ENCODE results near the gene GRAMD1A. TPM values are rescaled to one million over a fixed set of nuclear protein-coding genes. Genes with fewer than 3 reads are reported as not detected.
A peak's percentile ranks its signal among the peaks of the same experiment; 100 is the strongest.

Gene GRAMD1A
- total and polyA plus RNA-seq, 2 of the 8 experiments (the other 6 are each of a cell fraction or from before 2014, with no cell fraction given) = 113 to 154 TPM

DNA sequence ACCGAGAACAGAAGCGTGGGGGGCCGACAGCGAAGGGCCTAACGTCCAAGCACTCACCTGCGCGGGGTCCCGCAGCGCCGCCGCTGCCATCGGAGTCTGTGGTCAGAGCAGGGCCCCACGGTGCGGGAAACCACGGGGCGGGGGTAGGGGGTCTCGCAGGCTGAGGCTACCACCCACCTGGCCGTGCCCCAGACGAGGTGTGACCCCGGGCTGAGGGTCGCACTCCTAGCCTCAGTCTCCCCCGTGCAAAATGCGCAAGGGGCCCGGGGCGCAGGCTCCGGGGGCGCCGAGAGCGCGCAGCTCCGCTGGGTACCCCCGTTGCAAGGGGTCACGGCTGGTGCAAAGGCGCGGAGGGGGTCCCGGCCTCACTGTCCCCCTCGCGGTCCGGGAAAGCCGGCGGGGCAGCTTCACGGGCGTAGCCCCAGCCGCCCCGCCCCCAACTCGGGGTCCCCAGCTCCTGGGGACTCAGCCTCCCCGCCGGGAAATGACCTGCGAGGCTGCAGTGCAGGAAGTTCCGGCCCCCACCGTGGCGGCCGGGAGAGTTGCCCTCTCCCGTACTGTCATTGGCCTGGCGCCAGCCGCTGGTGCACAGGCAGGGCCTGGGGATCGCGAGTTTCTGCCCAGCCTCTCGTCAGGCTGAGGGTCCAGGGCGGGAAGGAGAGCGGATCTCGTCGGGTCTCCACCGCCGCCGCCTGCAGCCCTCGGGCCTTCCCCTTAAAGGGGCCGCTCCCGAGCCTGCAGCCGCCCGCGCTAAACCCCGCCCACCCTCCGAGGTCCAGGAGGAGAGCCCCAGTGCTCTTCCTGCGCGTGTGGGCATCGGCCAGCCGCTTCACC, 36.3 kb upstream of the GRAMD1A start, which contains the start of gene ZNF792:
ZNF792 (minus strand) TSS at position 657 of the 834 bp plus-strand sequence; CDS start at position 90, 567 bp downstream.
- POLR2A ChIA-PET (ENCODE audit: partially characterized antibody) = interaction anchor here (0.6 to 1.8 kb wide), 9 partner anchors 8 to 601 kb away, joined by 3 to 7 read pairs (median 3); partner anchors contain the start of gene ZNF30
- no peak for FAIRE-seq
- CTCF ChIA-PET (ENCODE audit: partially characterized antibody) = interaction anchor here (0.8 to 1.2 kb wide), 4 partner anchors 67 to 155 kb away, joined by 3 to 6 read pairs (median 4); no protein-coding TSS in a partner anchor
- TF ChIP-seq, protein P1, sequence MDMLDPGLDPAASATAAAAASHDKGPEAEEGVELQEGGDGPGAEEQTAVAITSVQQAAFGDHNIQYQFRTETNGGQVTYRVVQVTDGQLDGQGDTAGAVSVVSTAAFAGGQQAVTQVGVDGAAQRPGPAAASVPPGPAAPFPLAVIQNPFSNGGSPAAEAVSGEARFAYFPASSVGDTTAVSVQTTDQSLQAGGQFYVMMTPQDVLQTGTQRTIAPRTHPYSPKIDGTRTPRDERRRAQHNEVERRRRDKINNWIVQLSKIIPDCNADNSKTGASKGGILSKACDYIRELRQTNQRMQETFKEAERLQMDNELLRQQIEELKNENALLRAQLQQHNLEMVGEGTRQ (IDR thresholded peaks at IDR 0.05; ENCODE audit: low read length) = no peak
- TF ChIP-seq KDM4A (IDR thresholded peaks at IDR 0.05; ENCODE audit: low read depth, low read length, severe bottlenecking) (peak; percentile 76), CEBPB (IDR thresholded peaks at IDR 0.05; ENCODE audit: low read depth, low read length) (no peak), FOSL1 (IDR thresholded peaks at IDR 0.05; ENCODE audit: insufficient read depth, low read depth, low read length) (no peak), GABPA (IDR thresholded peaks at IDR 0.05; ENCODE audit: borderline replicate concordance, insufficient read depth, low read length) (no peak), POLR2A (IDR thresholded peaks at IDR 0.05; ENCODE audit: control extremely low read depth in 1 of 2, low read depth in 2 of 2, low read length in 2 of 2) (0 out of 3 replicates have a peak, but pooled peaks of 1 of the 2 experiments have one; percentile 43), TEAD4 (IDR thresholded peaks at IDR 0.05; ENCODE audit: low read depth, low read length) (no peak)
- TF ChIP-seq, protein P2, sequence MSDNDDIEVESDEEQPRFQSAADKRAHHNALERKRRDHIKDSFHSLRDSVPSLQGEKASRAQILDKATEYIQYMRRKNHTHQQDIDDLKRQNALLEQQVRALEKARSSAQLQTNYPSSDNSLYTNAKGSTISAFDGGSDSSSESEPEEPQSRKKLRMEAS (IDR thresholded peaks at IDR 0.05) = peak; percentile 33

More for the DNA sequence above, 36.3 kb upstream of the GRAMD1A start, which contains the start of gene ZNF792:
- H2BK12ac ChIP-seq (ENCODE audit: low read depth, low read length) = peak within 1 kb of the TSS; percentile 60; the same call in 1 of the 2 replicates
- H3K79me1 ChIP-seq (ENCODE audit: low read depth, low read length) = peaks cover 9% of the 10 kb centered on the region
- H4K5ac ChIP-seq (ENCODE audit: insufficient read length, low read depth, low read length) = peak within 1 kb of the TSS; percentile 33
- no peak within 1 kb of the TSS for H2BK15ac ChIP-seq (ENCODE audit: low read length)
- H3K23me2 ChIP-seq (ENCODE audit: low read depth, low read length) = peaks cover 5% of the 10 kb centered on the region; the same call in 1 of the 2 replicates
- peak within 1 kb of the TSS; percentile 32; the same call in 1 of the 2 replicates for H3K18ac ChIP-seq (ENCODE audit: extremely low read depth, low read length)
- H2BK5ac ChIP-seq (ENCODE audit: low read depth, low read length) = 0 out of 2 replicates have a peak within 1 kb of the TSS, but pooled peaks have one; percentile 24
- no peak within 1 kb of the TSS; the same call in 1 of the 2 replicates for H2AK5ac ChIP-seq (ENCODE audit: low read depth, low read length)
- H2AFZ ChIP-seq (ENCODE audit: low read length) = no peak within 1 kb of the TSS
- H3K56ac ChIP-seq (replicated peaks; ENCODE audit: insufficient read length, low read depth, low read length) = peak within 1 kb of the TSS; percentile 48
- H3K23ac ChIP-seq (ENCODE audit: insufficient read length) = no peak within 1 kb of the TSS
- peaks cover 0 to 13% (median 5%) of the 10 kb centered on the region in 4 experiments; a peak in 3 of 7 replicates for H3K4me1 ChIP-seq (replicated peaks in 1 of 4; ENCODE audit: control insufficient read depth in 3 of 4, insufficient read depth in 4 of 4, low read length in 3 of 4)
- H2BK120ac ChIP-seq (replicated peaks; ENCODE audit: low read depth, low read length) = no peak within 1 kb of the TSS
- peak within 1 kb of the TSS; percentile 79 for H3K4me2 ChIP-seq (ENCODE audit: insufficient read depth in 1 of 2, low read depth in 2 of 2, low read length in 2 of 2)
- peak within 1 kb of the TSS; percentile 48; the same call in 1 of the 2 replicates for H2BK20ac ChIP-seq (ENCODE audit: low read length)
- peak; percentile 7 to 86 for DNase-seq (ENCODE audit: low read depth in 1 of 2, low spot score in 2 of 2)
- H4K20me1 ChIP-seq (replicated peaks in 1 of 2; ENCODE audit: control insufficient read depth in 1 of 2, insufficient read depth in 2 of 2, low read length in 2 of 2) = peaks cover 0 to 3% of the 10 kb centered on the region in 2 experiments
- H3K79me2 ChIP-seq (ENCODE audit: control insufficient read depth in 1 of 2, insufficient read depth in 2 of 2, low read length in 2 of 2) = peaks cover 0 to 16% of the 10 kb centered on the region in 2 experiments; a peak in 2 of 4 replicates
- H3K36me3 ChIP-seq (ENCODE audit: control insufficient read depth in 2 of 4, insufficient read depth in 4 of 4, low read length in 3 of 4) = peaks cover 4 to 14% (median 8%) of the 10 kb centered on the region in 4 experiments; a peak in 7 of 8 replicates
- peak within 1 kb of the TSS; percentile 87 for H3K4ac ChIP-seq (replicated peaks; ENCODE audit: insufficient read length, low read depth, low read length)
- H4K91ac ChIP-seq (replicated peaks; ENCODE audit: insufficient read length, low read length) = peak within 1 kb of the TSS; percentile 62
- peak within 1 kb of the TSS; percentile 87 for H4K8ac ChIP-seq (ENCODE audit: extremely low read depth, insufficient read depth, low read length)
- H3K9me3 ChIP-seq (ENCODE audit: insufficient read depth in 2 of 2, low read depth in 1 of 2, low read length in 1 of 2) = peaks cover 16 to 25% of the 10 kb centered on the region in 2 experiments
- no peak within 1 kb of the TSS for H3K27ac ChIP-seq (ENCODE audit: low read depth, low read length)
- H3K14ac ChIP-seq (ENCODE audit: insufficient read length) = no peak within 1 kb of the TSS
- peaks cover 0 to 11% (median 5%) of the 10 kb centered on the region in 4 experiments; a peak in 4 of 7 replicates for H3K27me3 ChIP-seq (replicated peaks in 1 of 4; ENCODE audit: control insufficient read depth in 3 of 4, extremely low read depth in 1 of 4, insufficient read depth in 3 of 4, low read length in 3 of 4)
- peak within 1 kb of the TSS in 3 of 4 experiments; percentile 16 to 65 (median 34); a peak in 4 of 7 replicates for H3K9ac ChIP-seq (replicated peaks in 1 of 4; ENCODE audit: extremely low read depth in 1 of 4, low read depth in 3 of 4, low read length in 3 of 4)
- 3% methylated on average over 54 of the region's 78 CpGs; no CpG with 5 or more reads in 1 of the 2 experiments for WGBS, 2 experiments (ENCODE audit: extremely low coverage in 1 of 2, insufficient coverage in 1 of 2, insufficient read length in 1 of 2, insufficient replicate concordance in 2 of 2, low coverage in 1 of 2, low lambda C conversion rate in 2 of 2, missing lambda C conversion rate in 1 of 2)
- peak within 1 kb of the TSS; percentile 70 to 96 (median 74) for H3K4me3 ChIP-seq (ENCODE audit: extremely low read depth in 1 of 4, insufficient read depth in 2 of 4, low read depth in 3 of 4, low read length in 4 of 4)

Measured in H1 (cell line).